CD4-positive, alpha-beta T cell treated with Interleukin-17A for 1 hour (primary cell): Measurements from ENCODE around the gene RTN1.

ENCODE experiments used
- DNase-seq: peaks from one replicate; pipeline ENCODE4 v3.0.0-alpha.2; 2020

Gene RTN1

GRCh38 chr14:59622631-59623030 is 247.9 kb downstream of the RTN1 start:
- DNase-seq = no peak

- no peak for DNase-seq
Measured at GRCh38 chr14:59619061-59619460, 251.5 kb downstream of the RTN1 start.

GRCh38 chr14:59601056-59601455 is 269.5 kb downstream of the RTN1 start:
- DNase-seq = no peak

GRCh38 chr14:59600211-59600945 is 270.2 kb downstream of the RTN1 start:
- DNase-seq = no peak

GRCh38 chr14:59595071-59595470 is 275.5 kb downstream of the RTN1 start:
- no peak for DNase-seq

- DNase-seq = no peak
Measured at GRCh38 chr14:59591641-59592370, 278.8 kb downstream of the RTN1 start.

GRCh38 chr14:59588101-59588500 is 282.5 kb downstream of the RTN1 start:
- no peak for DNase-seq

GRCh38 chr14:59585891-59586554 is 284.6 kb downstream of the RTN1 start:
- no peak for DNase-seq

- no peak for DNase-seq
Measured at GRCh38 chr14:59583755-59584154, 286.8 kb downstream of the RTN1 start.

- DNase-seq = no peak
Measured at GRCh38 chr14:59582845-59583509, 287.6 kb downstream of the RTN1 start.

GRCh38 chr14:59582161-59582560 is 288.4 kb downstream of the RTN1 start:
- no peak for DNase-seq

- DNase-seq = no peak
Measured at GRCh38 chr14:59580911-59581310, 289.7 kb downstream of the RTN1 start.

- peak; percentile 79 for DNase-seq
Measured at GRCh38 chr14:59576332-59577294, 294.0 kb downstream of the RTN1 start, which contains the start of gene CCDC175. CCDC175 (minus strand) TSS chr14:59576812; CDS start chr14:59576775, 37 bp downstream.

- no peak for DNase-seq
Measured at GRCh38 chr14:59570122-59570521, 300.5 kb downstream of the RTN1 start.

- DNase-seq = no peak
Measured at GRCh38 chr14:59566725-59567124, 303.9 kb downstream of the RTN1 start.

- DNase-seq = no peak
Measured at GRCh38 chr14:59566296-59566695, 304.3 kb downstream of the RTN1 start.

GRCh38 chr14:59565087-59565486 is 305.5 kb downstream of the RTN1 start:
- no peak for DNase-seq

GRCh38 chr14:59564366-59564765 is 306.2 kb downstream of the RTN1 start:
- DNase-seq = no peak

- DNase-seq = no peak
Measured at GRCh38 chr14:59547310-59547709, 323.3 kb downstream of the RTN1 start.
